Hematopoietic multipotent progenitor cell treated with erythropoietin and hydrocortisone succinate and interleukin-3 and kit ligand, for 17 days (in vitro differentiated cells): ENCODE data around the gene CRYBB1.

Source experiments
- DNase-seq: peaks from one replicate; pipeline ENCODE4 v3.0.0-alpha.2; 2015; ENCODE audit warnings: low spot score

The CRYBB1 gene

GRCh38 chr22:26617271-26618199 lies at the start of gene CRYBB1:
TSS of gene CRYBB1 (minus strand) at chr22:26618027. CDS start at chr22:26616319, 1,708 bp downstream.
- peak; percentile 43 for DNase-seq

- DNase-seq: no peak
Observed at GRCh38 chr22:26667140-26667539, 49.3 kb upstream of the CRYBB1 start.

GRCh38 chr22:26665813-26666231 lies 48.0 kb upstream of the CRYBB1 start:
- DNase-seq: no peak

GRCh38 chr22:26663374-26663923 lies 45.6 kb upstream of the CRYBB1 start:
- no peak for DNase-seq

- DNase-seq: no peak
Observed at GRCh38 chr22:26662160-26662559, 44.3 kb upstream of the CRYBB1 start.

GRCh38 chr22:26660961-26661578 lies 43.2 kb upstream of the CRYBB1 start:
- no peak for DNase-seq

GRCh38 chr22:26660356-26660755 lies 42.5 kb upstream of the CRYBB1 start:
- DNase-seq: no peak

- DNase-seq: peak; percentile 95
Observed at GRCh38 chr22:26658671-26659478, 41.0 kb upstream of the CRYBB1 start.

- DNase-seq: peak; percentile 73
Observed at GRCh38 chr22:26658161-26658560, 40.3 kb upstream of the CRYBB1 start.

- DNase-seq: peak; percentile 82
Observed at GRCh38 chr22:26656891-26657851, 39.3 kb upstream of the CRYBB1 start, which contains the start of gene MIAT. TSS of gene MIAT (plus strand) at chr22:26657588.

- no peak for DNase-seq
Observed at GRCh38 chr22:26651815-26652214, 34.0 kb upstream of the CRYBB1 start.

GRCh38 chr22:26650722-26651421 lies 33.0 kb upstream of the CRYBB1 start:
- DNase-seq: no peak

GRCh38 chr22:26648528-26649388 lies 30.9 kb upstream of the CRYBB1 start:
- no peak for DNase-seq

GRCh38 chr22:26648011-26648497 lies 30.2 kb upstream of the CRYBB1 start:
- no peak for DNase-seq

- no peak for DNase-seq
Observed at GRCh38 chr22:26646158-26646557, 28.3 kb upstream of the CRYBB1 start.

GRCh38 chr22:26643418-26644100 lies 25.7 kb upstream of the CRYBB1 start:
- DNase-seq: peak; percentile 53

GRCh38 chr22:26642465-26643417 lies 24.9 kb upstream of the CRYBB1 start:
- peak; percentile 72 for DNase-seq
